Mucosa of rectum (tissue), 2 donors: ENCODE results near the gene CXCL8.
"Not testable (repeated sequence)": the region's sequence is repeated elsewhere in the genome, so short reads cannot be mapped to it uniquely, and the experiment has no call there.

Source experiments
- H3K27ac ChIP-seq, 2 donors: one replicate each; pipeline ENCODE4 v1.7.0; 2013; ENCODE audit warnings: inconsistent platforms in 2 of 2, low read depth in 2 of 2, low read length in 2 of 2
- H3K27me3 ChIP-seq, 2 donors: one replicate each; pipeline ENCODE4 v1.7.0; 2013; ENCODE audit warnings: low read length in 2 of 2; ENCODE audit not compliant: control insufficient read depth in 2 of 2, insufficient read depth in 2 of 2
- H3K36me3 ChIP-seq, 2 donors: one replicate each; pipeline ENCODE4 v1.7.0; 2013; ENCODE audit warnings: low read length in 2 of 2; ENCODE audit not compliant: control insufficient read depth in 2 of 2, insufficient read depth in 2 of 2
- H3K4me1 ChIP-seq, 2 donors: one replicate each; pipeline ENCODE4 v1.7.0; 2013; ENCODE audit warnings: low read length in 2 of 2, mild to moderate bottlenecking in 1 of 2; ENCODE audit not compliant: control insufficient read depth in 2 of 2, insufficient read depth in 2 of 2
- H3K4me3 ChIP-seq, 2 donors: one replicate each; pipeline ENCODE4 v1.7.0; 2013; ENCODE audit warnings: low read length in 2 of 2
- H3K9ac ChIP-seq, 2 donors: one replicate each; pipeline ENCODE4 v1.7.0; 2013; ENCODE audit warnings: low read length in 2 of 2, low read depth in 1 of 2, mild to moderate bottlenecking in 1 of 2
- H3K9me3 ChIP-seq, 2 donors: one replicate each; pipeline ENCODE4 v1.7.0; 2013; ENCODE audit warnings: low read length in 2 of 2; ENCODE audit not compliant: control insufficient read depth in 2 of 2
- donor health status: healthy.
- donor health status: Normal muscosa, but diverticular disease.

The CXCL8 gene

DNA sequence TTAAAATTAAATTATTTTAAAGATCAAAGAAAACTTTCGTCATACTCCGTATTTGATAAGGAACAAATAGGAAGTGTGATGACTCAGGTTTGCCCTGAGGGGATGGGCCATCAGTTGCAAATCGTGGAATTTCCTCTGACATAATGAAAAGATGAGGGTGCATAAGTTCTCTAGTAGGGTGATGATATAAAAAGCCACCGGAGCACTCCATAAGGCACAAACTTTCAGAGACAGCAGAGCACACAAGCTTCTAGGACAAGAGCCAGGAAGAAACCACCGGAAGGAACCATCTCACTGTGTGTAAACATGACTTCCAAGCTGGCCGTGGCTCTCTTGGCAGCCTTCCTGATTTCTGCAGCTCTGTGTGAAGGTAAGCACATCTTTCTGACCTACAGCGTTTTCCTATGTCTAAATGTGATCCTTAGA is at the start of gene CXCL8:
CXCL8 (plus strand) TSS at position 217 of the 426 bp plus-strand sequence; CDS start at position 307, 90 bp downstream.
- Histone ChIP-seq H3K4me3 (no peak within 1 kb of the TSS), H3K27ac (no peak within 1 kb of the TSS)

DNA sequence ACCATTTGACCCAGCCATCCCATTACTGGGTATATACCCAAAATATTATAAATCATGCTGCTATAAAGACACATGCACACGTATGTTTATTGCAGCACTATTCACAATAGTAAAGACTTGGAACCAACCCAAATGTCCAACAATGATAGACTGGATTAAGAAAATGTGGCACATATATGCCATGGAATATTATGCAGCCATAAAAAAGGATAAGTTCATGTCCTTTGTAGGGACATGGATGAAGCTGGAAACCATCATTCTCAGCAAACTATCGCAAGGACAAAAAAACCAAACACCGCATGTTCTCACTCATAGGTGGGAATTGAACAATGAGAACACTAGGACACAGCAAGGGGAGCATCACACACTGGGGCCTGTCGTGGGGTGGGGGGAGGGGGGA is 49.2 kb upstream of the CXCL8 start:
- not testable (repeated sequence) for H3K4me1 ChIP-seq, H3K27ac ChIP-seq, H3K9ac ChIP-seq, H3K9me3 ChIP-seq, H3K36me3 ChIP-seq, H3K27me3 ChIP-seq, H3K4me3 ChIP-seq

More for the DNA sequence above, at the start of gene CXCL8:
- Histone ChIP-seq H3K9ac (no peak within 1 kb of the TSS), H3K27me3 (no peaks in the 10 kb centered on the region), H3K4me1 (no peaks in the 10 kb centered on the region), H3K36me3 (no peaks in the 10 kb centered on the region), H3K9me3 (no peaks in the 10 kb centered on the region)

DNA sequence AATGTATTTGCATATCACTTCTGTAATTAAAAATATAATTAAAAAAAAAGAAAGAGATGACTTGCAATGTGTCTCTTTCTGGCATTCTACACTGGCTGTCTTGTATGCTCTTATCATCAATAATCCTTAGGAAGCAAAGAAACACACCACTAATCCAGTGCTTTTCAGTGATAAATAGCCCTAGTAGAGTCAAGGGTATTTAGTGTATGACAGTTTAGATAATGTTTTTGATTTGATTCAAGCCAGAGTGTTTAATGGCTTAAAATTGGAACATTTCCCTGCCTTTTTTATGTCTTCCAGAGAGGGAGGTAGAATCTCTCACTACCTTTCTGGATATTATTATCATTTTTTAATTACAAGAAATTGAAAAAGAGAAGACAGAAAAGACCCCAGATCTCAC is 48.6 kb upstream of the CXCL8 start:
- Histone ChIP-seq H3K4me3 (no peak overlapping the region), H3K9ac (no peak overlapping the region), H3K4me1 (no peaks in the 10 kb centered on the region), H3K27ac (no peak overlapping the region), H3K9me3 (no peaks in the 10 kb centered on the region), H3K36me3 (no peaks in the 10 kb centered on the region), H3K27me3 (no peaks in the 10 kb centered on the region)

DNA sequence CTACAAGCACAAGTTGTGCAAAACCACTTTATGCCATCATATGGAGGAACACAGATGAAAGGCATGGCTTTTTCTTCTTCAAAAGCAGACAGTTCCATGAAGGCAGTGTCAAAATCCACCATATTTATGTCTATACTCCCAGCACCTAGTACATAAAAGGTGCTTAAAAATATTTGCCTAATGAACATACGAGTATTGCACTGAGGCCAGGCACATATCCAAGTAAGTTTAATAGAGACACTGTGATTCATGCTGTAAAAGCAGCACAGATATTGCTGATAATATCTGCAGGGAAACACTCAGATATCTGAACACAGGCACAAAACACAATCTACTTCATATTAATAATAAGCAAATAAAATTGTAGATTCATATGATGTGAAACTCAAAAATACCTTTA is 48.1 kb upstream of the CXCL8 start:
- H3K36me3 ChIP-seq = no peaks in the 10 kb centered on the region
- H3K27ac ChIP-seq = no peak overlapping the region
- H3K4me1 ChIP-seq = no peaks in the 10 kb centered on the region
- no peaks in the 10 kb centered on the region for H3K27me3 ChIP-seq
- H3K9ac ChIP-seq = no peak overlapping the region
- no peak overlapping the region for H3K4me3 ChIP-seq
- H3K9me3 ChIP-seq = no peaks in the 10 kb centered on the region

DNA sequence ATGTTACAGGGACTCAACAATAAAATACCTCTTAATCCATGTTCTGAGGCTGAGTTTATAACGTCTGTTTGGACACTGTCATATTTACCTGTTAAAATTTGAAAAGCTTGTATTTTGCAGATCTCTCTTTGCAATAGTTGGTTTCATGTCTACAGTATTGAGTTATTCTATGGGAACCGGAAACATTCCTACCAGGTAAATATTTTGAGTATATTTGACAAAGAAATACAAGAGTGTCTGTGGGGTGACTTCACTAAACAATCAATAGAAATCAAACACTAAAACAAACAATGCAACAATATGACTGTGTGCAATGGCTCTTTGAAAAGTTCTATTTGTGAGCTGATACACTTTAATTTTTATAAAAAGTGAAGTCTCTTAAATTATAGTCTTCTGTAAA is 47.7 kb upstream of the CXCL8 start:
- no peaks in the 10 kb centered on the region for H3K27me3 ChIP-seq
- no peak overlapping the region for H3K27ac ChIP-seq
- no peaks in the 10 kb centered on the region for H3K9me3 ChIP-seq
- no peak overlapping the region for H3K9ac ChIP-seq
- no peaks in the 10 kb centered on the region for H3K4me1 ChIP-seq
- H3K4me3 ChIP-seq = no peak overlapping the region
- no peaks in the 10 kb centered on the region for H3K36me3 ChIP-seq

DNA sequence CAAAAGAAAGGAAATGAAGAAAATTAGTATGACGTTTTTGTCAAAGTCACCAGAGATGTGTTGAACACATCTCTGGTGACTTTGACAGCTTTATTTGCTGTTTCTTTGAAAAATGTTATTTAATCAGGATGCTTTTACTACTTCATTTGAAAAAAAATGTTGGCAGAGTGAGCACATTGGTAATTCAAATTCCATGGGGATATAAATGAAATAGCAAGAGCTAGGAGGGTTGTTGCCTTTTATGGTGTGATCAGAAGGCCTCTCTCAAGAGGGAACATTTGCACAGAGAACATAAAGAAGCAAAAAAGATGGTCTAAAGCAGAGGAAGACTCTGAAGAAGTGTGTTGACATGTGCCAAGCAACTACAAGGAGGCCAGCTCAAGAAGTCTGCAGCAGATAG is 46.6 kb upstream of the CXCL8 start:
- Histone ChIP-seq H3K27ac (no peak overlapping the region), H3K27me3 (no peaks in the 10 kb centered on the region), H3K4me1 (no peaks in the 10 kb centered on the region), H3K9ac (no peak overlapping the region), H3K4me3 (no peak overlapping the region), H3K9me3 (no peaks in the 10 kb centered on the region), H3K36me3 (no peaks in the 10 kb centered on the region)

DNA sequence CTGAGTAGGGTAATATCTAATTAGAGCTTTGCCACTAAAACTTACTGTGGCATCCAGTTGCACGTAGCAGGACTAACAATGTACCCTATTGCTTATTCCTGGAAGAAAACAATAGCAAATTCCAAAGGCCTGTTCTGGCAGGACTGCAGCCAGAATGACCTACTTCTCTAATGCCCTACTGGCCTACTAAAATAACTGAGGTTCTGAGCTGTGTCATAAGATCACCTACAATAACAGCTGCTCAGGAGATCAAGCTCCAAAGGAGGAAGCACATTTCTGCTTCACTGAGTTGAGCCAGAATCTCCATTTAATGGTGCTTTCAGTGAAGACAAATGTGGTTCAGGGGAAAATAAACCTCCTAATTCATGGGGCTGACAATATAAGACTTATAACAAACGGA is 42.2 kb upstream of the CXCL8 start:
- Histone ChIP-seq H3K36me3 (no peaks in the 10 kb centered on the region), H3K27ac (no peak overlapping the region), H3K9ac (no peak overlapping the region)

DNA sequence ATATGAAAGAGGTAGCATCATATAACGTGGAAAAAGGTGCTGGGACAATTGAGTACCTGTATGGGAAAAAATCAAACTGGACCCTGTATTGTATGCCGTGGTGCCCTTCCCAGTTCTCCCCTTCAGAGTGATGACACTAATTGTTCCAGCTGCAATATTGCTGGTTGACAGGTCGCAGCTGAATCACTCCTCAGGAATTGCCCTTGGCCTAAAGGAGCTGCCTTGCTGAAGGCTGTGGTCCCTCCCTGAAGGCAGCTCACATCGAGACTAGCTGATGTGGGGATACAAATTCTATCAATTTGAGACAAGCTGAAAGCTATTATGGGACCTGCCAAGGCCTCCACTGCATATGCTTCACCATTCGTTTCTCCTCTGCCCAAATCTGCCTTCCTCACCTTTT is 39.3 kb upstream of the CXCL8 start:
- no peaks in the 10 kb centered on the region for H3K4me1 ChIP-seq
- no peak overlapping the region for H3K4me3 ChIP-seq
- no peaks in the 10 kb centered on the region for H3K9me3 ChIP-seq
- no peaks in the 10 kb centered on the region for H3K36me3 ChIP-seq
- H3K27me3 ChIP-seq = no peaks in the 10 kb centered on the region
- no peak overlapping the region for H3K9ac ChIP-seq
- no peak overlapping the region for H3K27ac ChIP-seq

More for the DNA sequence above, 42.2 kb upstream of the CXCL8 start:
- Histone ChIP-seq H3K4me1 (no peaks in the 10 kb centered on the region), H3K4me3 (no peak overlapping the region), H3K9me3 (no peaks in the 10 kb centered on the region), H3K27me3 (no peaks in the 10 kb centered on the region)

DNA sequence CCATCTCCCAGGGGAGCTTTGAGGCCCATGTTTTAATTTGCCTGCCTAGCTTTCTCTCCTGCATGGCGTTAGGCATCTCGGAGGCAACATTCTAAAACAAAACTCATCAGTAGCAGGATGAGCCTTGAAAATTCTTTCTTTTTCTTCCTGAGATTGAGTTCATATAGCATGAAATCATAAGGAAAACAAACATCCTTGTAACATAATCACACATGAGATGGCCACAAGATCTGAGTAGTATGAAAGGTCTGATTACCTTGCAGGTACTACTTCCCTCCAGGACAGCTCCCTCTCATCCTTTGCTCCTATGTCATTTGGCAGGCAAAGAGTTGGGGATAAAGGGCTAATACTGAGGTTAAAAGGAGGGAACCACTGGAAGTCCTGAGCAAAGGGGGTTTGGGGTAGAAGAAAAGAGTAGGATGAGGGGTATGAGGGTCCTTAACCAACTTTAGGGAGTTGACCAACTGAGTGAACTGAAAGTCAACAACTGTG is 37.5 kb upstream of the CXCL8 start:
- Histone ChIP-seq H3K4me1 (no peaks in the 10 kb centered on the region), H3K27ac (no peak overlapping the region), H3K36me3 (no peaks in the 10 kb centered on the region), H3K9me3 (no peaks in the 10 kb centered on the region), H3K4me3 (no peak overlapping the region), H3K27me3 (no peaks in the 10 kb centered on the region), H3K9ac (no peak overlapping the region)

DNA sequence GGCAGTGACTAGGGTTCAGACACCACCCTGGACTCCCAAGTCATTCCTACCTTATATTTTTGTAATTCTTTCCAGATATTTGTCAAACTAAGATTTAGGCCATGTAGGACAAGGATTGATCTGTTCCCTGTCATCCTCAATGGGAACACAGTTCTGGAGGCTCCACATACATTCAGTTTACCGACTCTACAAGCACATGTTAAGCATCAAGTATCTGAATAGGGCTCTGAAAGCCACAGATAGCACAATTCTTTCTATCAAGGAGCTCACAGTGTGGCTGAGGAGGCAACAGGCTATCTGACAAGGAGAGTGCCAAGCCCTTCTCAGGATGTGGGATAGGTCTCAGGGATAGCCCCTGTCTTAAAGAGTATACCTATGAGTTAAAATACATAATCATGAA is 37.0 kb upstream of the CXCL8 start:
- Histone ChIP-seq H3K4me1 (no peaks in the 10 kb centered on the region), H3K27me3 (no peaks in the 10 kb centered on the region), H3K36me3 (no peaks in the 10 kb centered on the region), H3K4me3 (no peak overlapping the region), H3K27ac (no peak overlapping the region), H3K9ac (no peak overlapping the region), H3K9me3 (no peaks in the 10 kb centered on the region)
